ENCODE measurements around the gene RPL34.

- TF ChIP-seq CHD2 (IDR thresholded peaks at IDR 0.05; ENCODE audit: low read length) (no peak), RFX5 (IDR thresholded peaks at IDR 0.05; ENCODE audit: borderline replicate concordance, low read depth, low read length) (no peak), CTCF (IDR thresholded peaks at IDR 0.05; ENCODE audit: control extremely low read depth in 1 of 3, insufficient read depth in 1 of 3, low read depth in 1 of 3, low read length in 3 of 3) (no peak), TBP (IDR thresholded peaks at IDR 0.05; ENCODE audit: low read depth, low read length) (no peak), RXRA (IDR thresholded peaks at IDR 0.05; ENCODE audit: insufficient read depth, low read depth, low read length) (no peak), TCF12 (IDR thresholded peaks at IDR 0.05; ENCODE audit: low read depth, low read length) (no peak), POLR2A (IDR thresholded peaks at IDR 0.05; ENCODE audit: control extremely low read depth in 1 of 2, low read depth in 2 of 2, low read length in 2 of 2) (no peak), EZH2 (IDR thresholded peaks at IDR 0.05; ENCODE audit: low read depth, low read length, severe bottlenecking) (no peak), USF2 (IDR thresholded peaks at IDR 0.05; ENCODE audit: low read length) (no peak), JUN (IDR thresholded peaks at IDR 0.05; ENCODE audit: low read depth, low read length) (no peak)
Observed at GRCh38 chr4:108574402-108574801, 46.0 kb upstream of the RPL34 start.

Measured in H1 (cell line).